HG03558 (cell line): ENCODE data around the gene CACNA1C.

ENCODE experiments used
- ATAC-seq: cut with Tn5 transposase; IDR thresholded peaks from one replicate; pipeline ENCODE4 v1.9.1; 2021; ENCODE audit warnings: moderate number of reproducible peaks; ENCODE audit not compliant: unreplicated experiment; ENCODE audit errors: extremely low read depth

The CACNA1C gene

GRCh38 chr12:2300886-2301285 lies 248.1 kb downstream of the CACNA1C start:
- ATAC-seq = no peak

DNA sequence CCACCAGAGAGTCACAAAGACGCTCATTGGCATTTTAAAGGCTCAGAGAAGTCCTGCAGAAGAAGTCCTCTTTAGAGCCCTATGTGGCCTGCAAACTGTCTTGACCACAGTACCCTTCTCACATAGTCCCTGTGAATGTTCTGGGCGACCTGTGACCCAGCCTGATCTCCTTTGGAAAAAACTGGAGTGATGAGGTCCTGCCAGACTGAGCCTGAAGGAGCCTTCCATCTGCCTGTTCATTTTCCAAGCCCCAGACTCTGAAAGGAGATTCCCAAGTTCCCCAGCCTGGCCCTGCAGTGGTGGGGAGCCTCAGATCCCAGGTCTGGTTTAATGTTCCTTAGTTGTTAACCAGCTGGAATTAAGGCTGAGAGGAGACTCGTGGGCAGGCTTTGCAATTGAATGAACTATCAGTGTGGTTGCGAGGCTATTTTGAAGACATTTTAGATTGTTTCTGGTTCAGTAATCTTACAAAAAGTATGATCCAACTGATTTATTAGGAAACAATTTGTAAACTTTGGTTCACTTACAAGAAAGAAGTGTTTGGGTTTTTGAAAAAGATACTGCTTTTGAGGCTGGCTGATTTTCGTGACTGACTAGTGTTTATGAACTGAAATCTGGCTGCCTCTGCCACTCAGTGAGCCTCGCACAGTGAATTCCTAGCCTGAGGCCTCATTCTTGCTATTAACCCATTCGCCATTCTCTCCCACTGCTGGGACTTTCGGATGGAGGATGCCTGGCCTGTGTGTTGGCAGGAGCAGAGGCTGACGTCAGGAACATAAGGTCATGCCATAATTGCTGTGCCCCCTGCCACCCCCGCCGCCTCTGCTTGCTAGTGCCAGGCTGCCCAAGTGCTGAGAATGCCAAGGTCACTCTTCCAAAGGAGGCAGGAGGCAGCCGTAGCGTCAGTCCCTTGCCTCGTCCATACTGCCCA lies 249.0 kb downstream of the CACNA1C start:
- ATAC-seq = no peak

DNA sequence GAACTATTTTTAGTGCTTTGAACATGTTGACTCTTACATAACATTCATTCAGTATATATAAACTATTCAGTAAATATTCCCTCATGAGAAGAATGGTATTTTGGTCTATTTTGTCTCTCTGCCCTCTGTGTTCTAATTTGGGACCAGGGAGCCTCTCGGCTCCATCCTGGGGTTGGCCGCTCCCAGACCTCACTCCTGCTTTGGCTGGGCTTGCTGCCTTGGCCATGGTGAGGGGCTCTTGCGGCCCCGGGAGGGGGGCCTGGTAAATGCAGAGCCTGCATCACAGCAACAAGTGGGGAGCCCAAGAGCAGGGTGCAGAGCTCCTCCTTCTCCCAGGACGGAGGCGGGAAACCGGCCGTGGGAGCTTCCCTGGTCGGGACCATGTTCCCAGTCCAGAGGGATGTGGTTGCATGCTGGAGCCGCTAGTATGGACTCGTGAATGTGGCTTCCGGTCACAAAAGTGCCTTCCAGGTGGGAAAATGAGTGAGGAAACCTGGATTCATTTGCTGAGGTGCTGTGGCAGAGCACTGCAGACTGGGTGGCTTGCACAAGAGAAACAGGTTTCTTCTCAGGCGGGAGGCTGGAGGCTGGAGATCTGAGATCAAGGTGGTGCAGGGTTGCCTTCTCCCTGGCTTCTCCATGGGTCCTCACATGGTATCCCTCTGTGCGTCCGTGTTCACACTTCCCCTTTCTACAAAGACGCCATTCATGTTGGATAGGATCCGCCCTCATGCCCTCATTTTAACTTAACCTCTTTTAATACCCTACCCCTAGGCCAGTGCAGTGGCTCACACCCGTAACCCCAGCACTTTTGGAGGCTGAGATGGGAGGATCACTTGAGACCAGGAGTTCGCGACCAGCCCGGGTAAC lies 250.2 kb downstream of the CACNA1C start:
- no peak for ATAC-seq

GRCh38 chr12:2304223-2304622 lies 251.4 kb downstream of the CACNA1C start:
- ATAC-seq = no peak

DNA sequence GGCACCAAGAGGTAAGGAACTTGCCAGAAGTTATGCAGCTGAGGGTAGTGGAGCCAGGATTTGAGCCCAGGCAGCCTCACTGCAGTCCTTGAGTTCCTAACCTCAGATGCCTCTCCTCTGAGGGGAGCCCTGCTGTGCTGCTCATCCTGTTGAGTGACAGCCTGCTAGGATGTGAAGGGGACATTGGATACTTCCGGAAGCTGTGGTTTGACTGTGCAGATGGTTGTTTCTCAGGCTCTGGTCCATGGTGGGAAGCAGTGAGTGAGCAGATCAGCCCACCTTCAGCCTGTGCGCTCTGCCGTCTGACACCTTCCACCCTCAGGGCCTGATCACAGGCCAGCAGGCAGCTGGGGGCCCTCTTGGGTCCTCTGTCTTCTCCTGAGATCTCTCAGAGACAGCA lies 253.2 kb downstream of the CACNA1C start:
- no peak for ATAC-seq

DNA sequence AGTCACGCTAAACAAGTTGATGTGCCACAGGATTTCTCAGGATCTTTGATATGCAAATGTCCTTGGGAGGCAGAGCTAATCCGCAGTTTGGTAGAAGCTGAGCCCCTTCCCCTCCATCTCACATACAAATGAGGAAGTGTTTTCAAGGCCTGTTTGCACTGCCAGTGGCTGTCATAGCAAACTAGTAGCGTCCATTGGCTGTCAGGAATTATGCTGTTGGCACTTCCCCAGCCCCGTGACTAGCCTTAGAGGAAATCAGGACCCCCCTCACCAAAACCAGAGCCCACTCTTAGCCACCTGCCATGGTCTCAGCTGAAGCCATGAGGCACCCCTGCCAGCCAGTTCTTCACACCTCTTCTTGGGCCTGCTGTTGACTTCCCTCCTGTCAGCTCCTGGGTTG lies 253.9 kb downstream of the CACNA1C start:
- no peak for ATAC-seq

GRCh38 chr12:2307550-2307949 lies 254.8 kb downstream of the CACNA1C start:
- no peak for ATAC-seq

DNA sequence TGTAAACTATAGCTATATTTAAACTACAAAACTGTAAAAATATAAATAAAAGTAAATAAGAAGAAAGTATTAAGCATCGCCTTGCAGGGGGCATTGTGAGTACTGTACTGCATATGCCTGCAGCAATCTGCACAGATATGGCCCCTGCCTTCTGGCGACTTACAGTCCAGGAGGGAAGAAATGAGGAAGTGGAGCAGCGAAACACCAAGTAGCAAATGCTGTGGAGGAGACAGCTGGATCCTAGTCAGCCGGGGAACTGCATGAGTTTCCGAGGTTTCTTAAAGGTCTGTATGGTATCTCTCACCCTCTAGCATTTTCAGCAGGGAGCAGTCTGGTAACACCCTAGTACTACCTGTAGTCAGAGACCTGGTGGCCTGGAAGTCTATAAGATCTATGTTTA lies 256.9 kb downstream of the CACNA1C start:
- no peak for ATAC-seq

- ATAC-seq = no peak
Observed at GRCh38 chr12:2311020-2311778, 258.4 kb downstream of the CACNA1C start.

- ATAC-seq = no peak
Observed at GRCh38 chr12:2312175-2312574, 259.4 kb downstream of the CACNA1C start.

GRCh38 chr12:2312770-2313169 lies 260.0 kb downstream of the CACNA1C start:
- no peak for ATAC-seq

DNA sequence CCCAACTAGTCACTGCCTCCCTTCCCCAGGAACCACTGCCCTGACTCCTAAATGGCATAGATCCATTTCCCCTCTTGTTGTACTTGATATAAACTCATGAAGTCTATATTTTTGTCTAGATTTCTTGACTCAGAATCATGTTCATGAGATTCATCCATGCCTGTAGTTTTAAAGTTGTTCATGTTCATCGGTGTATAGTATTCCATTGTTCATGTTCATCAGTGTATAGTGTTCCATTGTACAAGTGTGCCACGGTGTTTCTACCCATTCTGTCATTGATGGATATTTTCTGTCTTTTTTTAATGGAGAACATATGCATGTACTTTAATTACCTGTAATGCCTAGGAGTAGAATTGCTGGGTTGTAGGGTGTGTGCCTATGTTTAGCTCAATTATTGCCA lies 261.7 kb downstream of the CACNA1C start:
- ATAC-seq = no peak

DNA sequence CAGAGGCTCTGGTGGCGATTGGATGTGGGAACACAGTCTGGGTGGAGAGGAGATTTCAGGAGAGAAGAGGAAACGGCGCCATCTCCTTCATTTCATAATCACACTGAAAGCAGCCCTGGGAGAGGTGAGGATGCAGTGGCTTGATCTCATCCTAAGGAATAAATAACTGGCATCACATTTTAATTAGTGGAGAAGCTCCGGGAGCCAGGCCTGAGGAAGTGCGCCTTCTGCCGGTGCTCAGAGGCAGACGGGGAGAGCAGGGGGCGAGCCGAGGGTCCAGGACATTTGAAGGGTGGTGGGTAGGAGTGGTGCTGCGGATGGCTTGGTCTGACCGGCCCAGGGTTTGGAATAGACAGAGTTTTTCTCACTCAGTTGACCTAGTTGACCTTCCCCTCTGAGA lies 265.0 kb downstream of the CACNA1C start:
- ATAC-seq = no peak

DNA sequence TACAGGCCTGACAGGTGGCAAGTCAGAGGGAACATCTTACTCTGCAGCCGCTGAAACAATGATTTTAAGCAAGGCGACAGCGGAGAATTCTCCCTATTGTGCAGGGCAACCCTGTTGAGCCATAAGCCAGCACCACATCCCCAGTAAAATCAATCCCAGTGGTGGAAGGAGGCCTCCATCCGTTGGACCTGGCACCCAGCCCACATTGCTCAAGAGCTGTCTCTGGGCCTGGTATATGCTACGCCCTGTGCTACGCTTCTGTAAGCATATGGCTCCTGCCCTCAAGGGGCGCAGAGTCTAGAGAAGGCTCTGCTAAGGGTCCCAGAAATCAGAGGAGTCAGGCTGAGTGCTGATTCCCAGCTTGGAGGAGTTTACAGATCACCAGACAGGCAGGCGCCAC lies 265.5 kb downstream of the CACNA1C start:
- ATAC-seq = no peak

DNA sequence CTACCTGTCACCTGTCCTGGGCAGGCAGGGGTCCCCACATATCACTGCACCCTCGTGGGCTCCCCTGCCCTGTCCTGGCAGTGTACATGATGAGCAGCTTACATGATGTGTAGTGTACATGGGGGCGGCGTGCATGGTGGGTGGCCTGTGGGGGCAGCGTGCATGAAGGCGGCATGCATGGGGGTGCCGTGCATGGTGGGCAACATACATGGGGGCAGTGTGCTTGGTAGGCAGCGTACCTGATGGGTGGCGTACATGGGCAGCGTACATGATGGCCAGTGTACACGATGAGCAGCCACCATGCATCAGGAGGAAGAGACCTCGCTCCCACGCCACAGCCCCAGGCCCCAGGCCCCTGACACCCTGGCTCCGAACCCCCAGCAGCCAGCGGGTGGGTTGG lies 266.3 kb downstream of the CACNA1C start:
- no peak for ATAC-seq

DNA sequence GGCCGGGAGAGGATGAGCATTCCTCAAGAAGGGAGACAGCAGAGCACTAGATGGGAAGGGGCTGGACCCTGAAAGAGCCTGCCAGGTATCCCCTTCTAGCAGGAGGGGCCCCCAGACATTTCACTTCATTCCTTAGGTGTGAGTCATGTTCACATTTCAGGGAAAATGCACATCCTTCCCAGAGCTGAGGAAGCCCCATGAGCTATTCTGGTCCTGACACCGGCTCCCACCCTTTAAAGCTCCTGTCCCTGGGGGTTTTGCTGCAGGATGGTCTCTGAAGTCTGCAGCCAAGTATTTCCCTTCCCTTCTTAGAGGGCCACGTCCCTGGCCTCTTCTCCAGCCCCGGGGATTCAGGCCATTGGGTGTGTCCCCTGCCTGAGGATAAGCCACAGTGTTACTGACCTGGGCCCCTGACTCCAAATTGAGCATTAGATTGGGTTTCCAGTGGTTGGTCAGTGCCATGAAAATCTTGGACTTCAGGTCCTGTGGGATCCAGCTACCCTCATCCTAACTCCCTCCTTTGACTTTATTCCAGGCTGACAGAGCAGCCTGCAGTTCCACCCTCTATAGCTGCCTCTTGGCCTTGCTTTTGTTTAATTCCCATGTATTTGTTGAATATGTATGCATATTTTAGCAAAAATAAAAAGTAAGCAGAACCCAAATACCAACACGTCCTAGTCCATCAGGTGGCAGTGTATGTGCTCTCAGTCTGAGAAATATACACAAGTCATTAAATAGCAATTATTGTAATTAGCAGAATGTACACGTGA lies 267.1 kb downstream of the CACNA1C start:
- ATAC-seq = no peak

DNA sequence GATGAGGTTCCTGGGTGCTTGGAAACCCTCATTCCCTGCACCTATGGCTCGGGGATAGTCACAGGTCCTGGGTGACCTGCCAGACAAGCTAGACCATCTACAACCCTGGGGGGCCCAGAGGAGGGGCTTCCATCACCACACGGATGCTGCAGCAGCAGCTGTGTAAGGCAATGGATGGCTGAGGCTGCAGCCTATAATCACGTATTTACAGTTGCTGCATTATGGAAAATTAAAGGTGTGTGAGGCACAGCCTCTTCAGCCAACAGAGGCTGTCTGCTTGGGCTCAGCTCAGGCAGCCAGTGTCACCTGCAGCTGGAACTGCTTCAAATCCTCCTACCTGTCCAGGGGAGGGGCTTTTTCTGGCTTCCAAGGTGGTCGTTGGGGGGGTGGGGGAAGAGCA lies 268.1 kb downstream of the CACNA1C start:
- no peak for ATAC-seq

- ATAC-seq = no peak
Observed at GRCh38 chr12:2322554-2323120, 269.9 kb downstream of the CACNA1C start.

GRCh38 chr12:2323532-2324255 lies 270.9 kb downstream of the CACNA1C start:
- ATAC-seq = no peak
